ENCODE data around the gene KCNK1. TPM values are rescaled to one million over a fixed set of nuclear protein-coding genes. Genes with fewer than 3 reads are reported as not detected.
"Not testable (repeated sequence)": the region's sequence is repeated elsewhere in the genome, so short reads cannot be mapped to it uniquely, and the experiment has no call there.

Gene KCNK1
- total and polyA plus RNA-seq, 2 experiments from 2014 or later = 1.8 to 8.5 TPM

DNA sequence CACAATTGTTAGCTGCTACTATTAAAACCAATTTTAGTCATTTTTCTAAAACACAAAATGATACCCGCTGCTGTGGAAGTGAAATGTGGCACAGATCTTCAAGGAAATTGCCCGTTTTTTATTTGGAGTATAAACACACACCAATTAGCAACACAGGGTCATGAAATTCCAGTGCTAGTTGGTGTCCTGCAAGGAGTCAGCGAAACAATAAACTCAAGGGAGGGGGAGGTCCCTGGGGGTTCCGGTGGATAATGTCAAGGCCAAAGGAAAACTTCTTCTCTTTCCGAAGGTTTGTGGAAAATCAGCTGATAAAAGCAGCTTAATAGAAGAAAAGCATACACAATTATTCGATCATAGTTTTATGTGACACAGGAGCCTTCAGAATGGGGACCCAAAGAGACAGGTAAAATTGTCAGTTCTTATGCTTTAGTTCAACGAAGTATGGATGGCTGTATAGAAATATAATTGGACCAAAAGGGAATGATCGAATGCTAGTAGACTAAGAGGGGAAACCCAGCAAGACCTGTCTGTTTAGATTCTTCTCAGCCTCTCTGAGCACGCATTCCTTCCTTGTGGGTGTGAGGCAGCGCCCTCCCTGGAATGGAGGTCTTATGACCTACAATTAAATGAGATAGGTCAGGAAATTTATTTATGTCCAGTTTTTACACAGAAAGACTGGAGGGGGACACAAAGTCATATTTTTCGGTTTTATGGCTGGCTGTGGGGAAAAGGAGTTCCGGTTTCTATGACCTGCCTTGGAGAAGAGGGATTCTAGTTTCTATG lies 65.9 kb downstream of the KCNK1 start:
- no peaks in the 10 kb centered on the region for H3K27me3 ChIP-seq
- no peak overlapping the region for H3K4me3 ChIP-seq
- no peak overlapping the region for H3K27ac ChIP-seq
- no peaks in the 10 kb centered on the region for H3K36me3 ChIP-seq
- H3K4me1 ChIP-seq (ENCODE audit: low read depth) = no peaks in the 10 kb centered on the region
- no peak for TF ChIP-seq CTCF (IDR thresholded peaks at IDR 0.05; ENCODE audit: low read depth, low read length)
- no peak for DNase-seq (ENCODE audit: low read depth in 1 of 2, low spot score in 1 of 2)
- no peaks in the 10 kb centered on the region for H3K9me3 ChIP-seq (ENCODE audit: low read depth)

DNA sequence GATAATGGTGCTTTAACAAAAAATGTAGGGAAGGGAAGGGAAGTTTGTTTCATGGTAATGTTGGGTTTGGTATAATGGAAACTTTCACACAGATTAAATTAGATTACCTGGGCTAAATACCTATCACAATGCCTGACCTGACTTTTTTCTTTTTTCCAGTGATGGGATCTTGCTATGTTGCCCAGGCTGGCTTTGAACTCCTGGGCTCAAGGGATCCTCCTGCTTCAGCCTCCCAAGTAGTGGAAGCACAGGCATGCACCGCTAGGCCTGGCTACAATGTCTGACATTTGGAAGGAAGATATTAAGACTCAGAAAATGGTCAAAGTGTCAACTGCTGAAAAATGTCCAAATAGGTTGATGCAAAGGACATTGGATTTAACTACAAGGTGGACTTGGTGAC lies 67.4 kb downstream of the KCNK1 start:
- no peaks in the 10 kb centered on the region for H3K36me3 ChIP-seq
- no peak for TF ChIP-seq CTCF (IDR thresholded peaks at IDR 0.05; ENCODE audit: low read depth, low read length)
- H3K27ac ChIP-seq = no peak overlapping the region
- no peaks in the 10 kb centered on the region for H3K27me3 ChIP-seq
- no peaks in the 10 kb centered on the region for H3K9me3 ChIP-seq (ENCODE audit: low read depth)
- no peaks in the 10 kb centered on the region for H3K4me1 ChIP-seq (ENCODE audit: low read depth)
- DNase-seq (ENCODE audit: low read depth in 1 of 2, low spot score in 1 of 2) = no peak
- H3K4me3 ChIP-seq = no peak overlapping the region

GRCh38 chr1:233686653-233687052 lies 72.7 kb downstream of the KCNK1 start:
- DNase-seq (ENCODE audit: low read depth in 1 of 2, low spot score in 1 of 2); H3K4me3 ChIP-seq; H3K9me3 ChIP-seq (ENCODE audit: low read depth); H3K27me3 ChIP-seq; H3K27ac ChIP-seq; H3K36me3 ChIP-seq; H3K4me1 ChIP-seq (ENCODE audit: low read depth): not testable (repeated sequence)

GRCh38 chr1:233689017-233689747 lies 75.3 kb downstream of the KCNK1 start:
- no peaks in the 10 kb centered on the region for H3K36me3 ChIP-seq
- DNase-seq (ENCODE audit: low read depth in 1 of 2, low spot score in 1 of 2) = no peak
- H3K9me3 ChIP-seq (ENCODE audit: low read depth) = no peaks in the 10 kb centered on the region
- no peaks in the 10 kb centered on the region for H3K27me3 ChIP-seq
- H3K27ac ChIP-seq = no peak overlapping the region
- TF ChIP-seq CTCF (IDR thresholded peaks at IDR 0.05; ENCODE audit: low read depth, low read length) = no peak
- peaks cover 9% of the 10 kb centered on the region for H3K4me1 ChIP-seq (ENCODE audit: low read depth)
- H3K4me3 ChIP-seq = no peak overlapping the region

DNA sequence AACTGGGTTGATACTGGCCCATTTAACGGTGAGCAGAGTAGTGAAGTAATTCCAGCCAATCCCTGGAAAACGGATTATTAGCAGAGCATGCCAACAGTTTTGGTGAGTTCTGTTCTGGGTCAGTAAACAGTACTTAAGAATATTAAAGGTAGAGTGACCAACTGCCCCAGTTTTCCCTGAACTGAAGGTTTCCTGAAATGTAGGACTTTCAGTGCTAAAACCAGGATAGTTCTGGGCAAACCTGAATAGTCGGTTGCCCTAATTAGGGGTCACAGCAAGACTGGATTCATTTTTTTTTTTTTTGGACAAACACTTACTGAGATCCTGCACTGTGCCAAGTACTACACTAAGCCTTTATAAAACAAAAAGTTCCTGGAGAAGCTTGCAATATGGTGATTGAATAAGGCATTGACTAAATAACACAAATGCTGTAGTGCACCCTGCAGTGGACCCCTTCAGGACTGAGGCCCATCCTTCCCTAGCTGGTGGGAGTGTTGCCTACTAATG lies 75.9 kb downstream of the KCNK1 start:
- H3K4me1 ChIP-seq (ENCODE audit: low read depth) = peaks cover 15% of the 10 kb centered on the region
- no peak overlapping the region for H3K4me3 ChIP-seq
- no peak overlapping the region for H3K27ac ChIP-seq
- DNase-seq (ENCODE audit: low read depth in 1 of 2, low spot score in 1 of 2) = no peak
- no peaks in the 10 kb centered on the region for H3K27me3 ChIP-seq
- no peaks in the 10 kb centered on the region for H3K9me3 ChIP-seq (ENCODE audit: low read depth)
- no peaks in the 10 kb centered on the region for H3K36me3 ChIP-seq
- no peak for TF ChIP-seq CTCF (IDR thresholded peaks at IDR 0.05; ENCODE audit: low read depth, low read length)

DNA sequence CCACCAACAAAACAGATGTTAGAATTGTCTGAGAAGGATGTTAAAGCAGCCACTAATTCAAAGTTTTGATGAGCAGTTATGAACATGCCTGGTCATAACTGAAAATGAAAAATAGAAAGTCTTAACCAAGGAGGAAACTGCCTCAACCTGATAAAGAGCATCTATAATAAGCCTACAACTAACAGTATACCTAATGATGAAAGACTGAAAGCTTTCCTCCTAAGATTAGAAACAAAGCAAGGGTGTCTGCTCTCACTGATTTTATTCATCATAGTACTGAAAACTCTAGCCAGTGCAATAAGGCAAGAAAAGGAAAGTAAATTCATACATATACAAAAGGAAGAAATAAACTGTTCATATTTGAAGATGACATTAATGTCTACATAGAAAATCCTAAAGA lies 82.0 kb downstream of the KCNK1 start:
- no peak overlapping the region for H3K4me3 ChIP-seq
- no peaks in the 10 kb centered on the region for H3K9me3 ChIP-seq (ENCODE audit: low read depth)
- H3K4me1 ChIP-seq (ENCODE audit: low read depth) = peaks cover 11% of the 10 kb centered on the region
- no peak overlapping the region for H3K27ac ChIP-seq
- no peaks in the 10 kb centered on the region for H3K36me3 ChIP-seq
- no peak for TF ChIP-seq CTCF (IDR thresholded peaks at IDR 0.05; ENCODE audit: low read depth, low read length)
- H3K27me3 ChIP-seq = no peaks in the 10 kb centered on the region
- DNase-seq (ENCODE audit: low read depth in 1 of 2, low spot score in 1 of 2) = no peak

Measured in cardiac muscle cell (in vitro differentiated cells and primary cell).